Effector memory CD4-positive, alpha-beta T cell (primary cell): ENCODE data around the gene IL20.

Experiments
- DNase-seq, 3 donors: peaks; one replicate each; pipeline ENCODE4 v3.0.0-alpha.2; 2020
- H3K27ac ChIP-seq: 2 replicates; pipeline ENCODE4 v1.7.0; 2013; ENCODE audit warnings: mild to moderate bottlenecking, low read length, moderate library complexity; ENCODE audit not compliant: insufficient read depth, poor library complexity, severe bottlenecking
- H3K27me3 ChIP-seq: replicated peaks from 2 replicates; pipeline ENCODE4 v1.7.0; 2013; ENCODE audit warnings: mild to moderate bottlenecking, low read length; ENCODE audit not compliant: insufficient read depth, control insufficient read depth, poor library complexity, severe bottlenecking
- H3K36me3 ChIP-seq: 2 replicates; pipeline ENCODE4 v1.7.0; 2013; ENCODE audit warnings: mild to moderate bottlenecking, low read length, moderate library complexity; ENCODE audit not compliant: control insufficient read depth, insufficient read depth
- H3K4me1 ChIP-seq: 2 replicates; pipeline ENCODE4 v1.7.0; 2013; ENCODE audit warnings: low read length, mild to moderate bottlenecking; ENCODE audit not compliant: control insufficient read depth, insufficient read depth, poor library complexity, severe bottlenecking
- H3K4me3 ChIP-seq: 2 replicates; pipeline ENCODE4 v1.7.0; 2013; ENCODE audit warnings: low read length, low read depth, mild to moderate bottlenecking; ENCODE audit not compliant: insufficient read depth, poor library complexity, severe bottlenecking
- H3K9me3 ChIP-seq: 2 replicates; pipeline ENCODE4 v1.7.0; 2013; ENCODE audit warnings: mild to moderate bottlenecking, low read length, moderate library complexity; ENCODE audit not compliant: control insufficient read depth

Gene IL20

DNA sequence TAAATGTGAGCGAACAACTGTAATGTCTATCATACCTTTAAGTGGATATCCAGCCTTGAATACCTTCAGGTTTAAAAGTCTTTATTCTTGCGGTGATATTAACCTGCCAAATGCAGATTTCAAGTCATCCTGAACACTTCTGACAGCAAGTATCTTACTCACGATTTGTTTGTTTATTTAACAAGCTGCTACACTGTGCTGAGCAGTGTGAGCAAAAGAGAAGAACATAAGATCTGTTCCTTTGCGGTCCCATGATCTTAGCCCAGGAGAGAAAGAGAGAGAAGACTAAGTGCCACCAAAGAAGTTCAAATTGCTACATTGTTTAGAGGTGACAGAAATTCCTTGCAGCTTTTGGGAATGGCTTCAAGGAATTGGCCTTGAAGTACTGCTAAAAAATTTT is 22.3 kb downstream of the IL20 start:
- Histone ChIP-seq H3K4me1 (peaks cover 6% of the 10 kb centered on the region), H3K27ac (no peak overlapping the region), H3K36me3 (no peaks in the 10 kb centered on the region), H3K4me3 (no peak overlapping the region), H3K9me3 (no peaks in the 10 kb centered on the region), H3K27me3 (no peaks in the 10 kb centered on the region)
- DNase-seq = no peak

GRCh38 chr1:206890125-206891060 is 25.0 kb downstream of the IL20 start:
- no peaks in the 10 kb centered on the region for H3K27me3 ChIP-seq
- no peak for DNase-seq
- no peaks in the 10 kb centered on the region for H3K36me3 ChIP-seq
- no peak overlapping the region for H3K27ac ChIP-seq
- H3K4me3 ChIP-seq = no peak overlapping the region
- no peaks in the 10 kb centered on the region for H3K9me3 ChIP-seq
- H3K4me1 ChIP-seq = peaks cover 6% of the 10 kb centered on the region

GRCh38 chr1:206891412-206891811 is 26.0 kb downstream of the IL20 start:
- Histone ChIP-seq H3K36me3 (no peaks in the 10 kb centered on the region), H3K4me1 (peaks cover 6% of the 10 kb centered on the region), H3K27ac (no peak overlapping the region), H3K27me3 (no peaks in the 10 kb centered on the region), H3K9me3 (no peaks in the 10 kb centered on the region), H3K4me3 (no peak overlapping the region)
- DNase-seq = no peak

- Histone ChIP-seq H3K36me3 (no peaks in the 10 kb centered on the region), H3K4me3 (no peak overlapping the region), H3K9me3 (no peaks in the 10 kb centered on the region), H3K27me3 (no peaks in the 10 kb centered on the region), H3K27ac (no peak overlapping the region), H3K4me1 (peaks cover 6% of the 10 kb centered on the region)
- DNase-seq = no peak
Measured at GRCh38 chr1:206892351-206892984, 27.0 kb downstream of the IL20 start.

DNA sequence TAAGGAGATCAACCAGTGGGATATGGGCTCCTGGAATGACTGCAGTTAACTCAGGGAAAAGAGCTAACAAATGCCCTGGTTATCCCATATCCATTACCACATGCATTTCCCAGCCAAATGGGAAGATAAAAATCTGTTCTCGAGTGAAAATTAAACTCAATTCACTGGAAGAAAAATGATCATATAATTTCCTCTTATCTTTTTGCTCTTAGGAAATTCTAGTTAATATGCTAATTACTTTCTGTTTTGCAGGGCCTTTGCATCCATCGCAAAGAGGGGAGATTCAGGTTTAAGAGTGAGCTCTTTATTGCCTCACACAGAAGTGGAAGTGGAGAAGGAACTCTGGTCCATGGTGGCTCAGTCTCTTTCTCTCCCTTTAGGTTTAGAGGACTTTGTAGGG is 28.0 kb downstream of the IL20 start:
- H3K27me3 ChIP-seq = no peaks in the 10 kb centered on the region
- DNase-seq = no peak
- H3K4me1 ChIP-seq = peaks cover 6% of the 10 kb centered on the region
- no peaks in the 10 kb centered on the region for H3K9me3 ChIP-seq
- no peaks in the 10 kb centered on the region for H3K36me3 ChIP-seq
- no peak overlapping the region for H3K27ac ChIP-seq
- no peak overlapping the region for H3K4me3 ChIP-seq

GRCh38 chr1:206895325-206895724 is 29.9 kb downstream of the IL20 start:
- Histone ChIP-seq H3K27me3 (no peaks in the 10 kb centered on the region), H3K27ac (no peak overlapping the region), H3K4me1 (peaks cover 6% of the 10 kb centered on the region), H3K9me3 (no peaks in the 10 kb centered on the region), H3K4me3 (no peak overlapping the region), H3K36me3 (no peaks in the 10 kb centered on the region)
- DNase-seq = no peak

- Histone ChIP-seq H3K36me3 (no peaks in the 10 kb centered on the region), H3K27me3 (no peaks in the 10 kb centered on the region), H3K27ac (no peak overlapping the region), H3K4me3 (no peak overlapping the region), H3K4me1 (peaks cover 4% of the 10 kb centered on the region), H3K9me3 (no peaks in the 10 kb centered on the region)
- DNase-seq = no peak
Measured at GRCh38 chr1:206895837-206896242, 30.4 kb downstream of the IL20 start.

DNA sequence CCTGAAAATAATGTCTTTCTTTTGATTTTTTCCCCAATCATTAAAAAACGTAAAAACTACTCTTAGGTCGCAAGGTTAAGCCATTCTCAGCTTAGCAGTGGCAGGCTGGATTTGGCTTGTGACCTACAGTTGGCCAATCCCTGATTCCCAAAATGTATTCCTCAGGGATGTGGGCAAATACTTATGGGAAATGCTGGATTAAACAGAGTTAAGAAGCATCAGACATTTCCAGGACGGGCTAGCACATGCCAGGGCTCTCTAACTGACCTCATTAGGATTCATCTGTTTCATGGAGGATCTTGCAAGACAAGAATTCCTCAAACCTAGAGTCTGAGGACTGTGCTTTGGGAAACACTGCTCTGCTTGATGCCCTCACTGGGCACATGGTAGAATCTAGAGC is 30.8 kb downstream of the IL20 start:
- DNase-seq = no peak
- Histone ChIP-seq H3K27ac (no peak overlapping the region), H3K9me3 (no peaks in the 10 kb centered on the region), H3K4me3 (no peak overlapping the region), H3K27me3 (no peaks in the 10 kb centered on the region), H3K4me1 (peaks cover under 1% of the 10 kb centered on the region), H3K36me3 (no peaks in the 10 kb centered on the region)

DNA sequence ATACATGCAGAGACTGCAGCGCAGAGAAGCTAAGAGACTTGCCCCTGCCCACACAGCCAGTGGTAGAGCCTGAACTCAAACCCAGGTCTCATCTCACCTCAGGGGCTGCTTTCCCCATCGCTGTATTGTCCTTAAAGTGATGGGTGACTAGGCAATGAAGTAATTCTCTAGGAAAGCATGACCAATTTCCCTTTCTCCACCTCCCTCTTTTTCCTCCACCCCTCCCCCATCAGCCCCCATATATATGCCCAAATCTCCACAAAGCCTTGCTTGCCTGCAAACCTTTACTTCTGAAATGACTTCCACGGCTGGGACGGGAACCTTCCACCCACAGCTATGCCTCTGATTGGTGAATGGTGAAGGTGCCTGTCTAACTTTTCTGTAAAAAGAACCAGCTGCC is 31.8 kb downstream of the IL20 start, which contains the start of gene IL24:
Gene IL24, plus strand, starts transcription at position 269 of the 400 bp plus-strand sequence. CDS start 390 bp downstream, outside the sequence.
- H3K36me3 ChIP-seq = no peaks in the 10 kb centered on the region
- H3K27ac ChIP-seq = no peak within 1 kb of the TSS
- no peak for DNase-seq
- H3K27me3 ChIP-seq = no peaks in the 10 kb centered on the region
- no peaks in the 10 kb centered on the region for H3K9me3 ChIP-seq
- no peaks in the 10 kb centered on the region for H3K4me1 ChIP-seq
- H3K4me3 ChIP-seq = no peak within 1 kb of the TSS
